Frontal cortex (tissue), 4 donors: ENCODE results near the gene RHO. TPM values are rescaled to one million over a fixed set of nuclear protein-coding genes. Genes with fewer than 3 reads are reported as not detected.

Source experiments
- DNase-seq, 2 donors: peaks; one replicate each; pipeline ENCODE4 v3.0.0; 2012; ENCODE audit warnings: low spot score in 2 of 2
- FAIRE-seq: peaks from 2 replicates; lab custom pipeline; 2012; peaks lifted over from hg19 to GRCh38; lab: Jason Lieb, UNC
- total RNA-seq: library from RNA; depleted of rRNA; stranded (reverse); fragments of >200 nt; gene quantifications from one replicate; pipeline ENCODE4 v1.2.3, GENCODE V29; 2014
- donor health status: control.
- donor health status: control.
- donor health status: control.

Gene RHO
- total RNA-seq, 1 donor from 2014 or later = not detected

DNA sequence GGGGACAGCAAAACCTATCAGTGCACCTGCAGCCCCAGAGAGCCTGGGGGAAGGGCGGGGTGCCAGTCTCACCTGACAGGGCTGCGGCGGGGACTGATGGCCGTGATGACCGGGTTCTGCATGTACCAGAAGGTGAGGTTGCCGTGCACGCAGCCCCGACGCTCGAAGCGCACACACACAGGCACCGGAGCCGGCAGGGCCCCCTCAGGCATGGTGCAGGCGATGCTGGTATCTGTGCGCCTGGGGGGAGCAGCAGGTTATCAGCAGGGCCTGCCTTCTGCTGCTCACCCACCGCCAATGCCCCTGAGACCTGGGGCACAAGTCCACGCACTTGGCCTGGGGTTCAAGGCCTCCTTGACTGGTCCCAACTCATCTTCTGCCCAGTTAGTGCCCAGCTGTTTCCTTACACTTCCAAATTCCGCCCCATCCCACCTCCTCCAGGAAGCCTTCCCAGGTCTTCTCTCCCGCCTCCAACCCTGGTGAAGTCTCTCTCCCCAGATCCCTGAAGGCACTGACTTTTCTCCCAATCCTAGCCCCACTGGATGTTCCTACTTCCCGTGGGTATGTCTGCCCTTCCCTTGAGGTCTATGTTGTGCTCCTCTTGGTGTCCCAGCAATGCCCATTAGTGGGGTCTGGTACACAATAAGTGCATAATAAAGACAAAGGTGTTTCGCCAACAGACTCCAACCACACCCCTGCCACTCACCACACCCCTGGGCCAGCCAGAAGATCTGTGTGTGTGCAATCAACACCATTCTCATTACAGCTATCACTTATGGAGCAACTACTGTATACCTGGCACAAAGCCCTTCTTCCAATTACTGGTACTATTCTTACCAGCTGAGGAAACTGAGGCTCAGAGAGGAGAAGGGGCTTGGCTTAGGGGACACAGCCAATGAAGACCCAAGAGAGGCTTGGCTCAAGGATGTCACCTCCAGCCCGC is 43.4 kb downstream of the RHO start:
- DNase-seq = no peak
- no peak for FAIRE-seq

DNA sequence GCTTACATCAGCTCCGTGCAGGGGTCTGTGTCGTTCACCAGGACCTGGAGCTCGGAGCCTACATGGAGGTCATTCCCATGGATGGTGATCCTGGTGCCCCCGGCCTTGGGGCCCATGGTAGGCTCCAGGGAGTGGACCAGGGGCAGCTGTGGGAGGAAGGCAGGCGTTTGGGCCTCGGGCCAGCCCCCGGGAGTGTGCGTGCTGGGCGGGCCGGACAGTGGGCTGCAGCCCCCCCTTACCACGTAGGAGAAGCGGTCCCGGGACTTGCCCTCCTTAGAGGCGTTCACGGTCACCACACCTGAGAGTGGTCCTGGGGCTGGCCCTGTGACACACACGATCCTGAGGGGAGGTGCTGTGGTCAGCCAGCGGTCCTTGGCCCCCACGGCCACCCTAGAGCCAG is 44.2 kb downstream of the RHO start:
- DNase-seq = no peak
- FAIRE-seq = no peak

DNA sequence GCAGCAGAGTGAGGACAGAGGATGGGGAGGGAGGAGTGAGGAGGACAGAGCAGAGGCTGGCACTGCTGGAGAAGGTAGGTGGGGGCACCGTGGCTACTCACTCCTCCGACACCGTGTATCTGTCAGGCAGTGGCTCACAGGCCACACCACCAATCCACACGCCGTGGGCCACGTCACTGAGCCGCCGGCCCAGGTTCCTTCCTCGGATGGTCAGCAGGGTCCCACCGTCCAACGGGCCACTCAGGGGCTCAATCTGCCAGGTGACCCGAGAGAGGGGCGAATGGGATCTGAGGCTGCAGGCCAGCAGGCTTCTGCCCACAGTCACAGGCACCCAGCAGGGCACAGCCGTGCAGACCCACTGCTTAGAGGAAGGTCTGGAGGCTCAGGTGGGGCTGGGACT is 45.1 kb downstream of the RHO start:
- DNase-seq (no peak), FAIRE-seq (no peak)

- FAIRE-seq (no peak), DNase-seq (no peak)
Measured at GRCh38 chr3:129574206-129574605, 45.8 kb downstream of the RHO start.

DNA sequence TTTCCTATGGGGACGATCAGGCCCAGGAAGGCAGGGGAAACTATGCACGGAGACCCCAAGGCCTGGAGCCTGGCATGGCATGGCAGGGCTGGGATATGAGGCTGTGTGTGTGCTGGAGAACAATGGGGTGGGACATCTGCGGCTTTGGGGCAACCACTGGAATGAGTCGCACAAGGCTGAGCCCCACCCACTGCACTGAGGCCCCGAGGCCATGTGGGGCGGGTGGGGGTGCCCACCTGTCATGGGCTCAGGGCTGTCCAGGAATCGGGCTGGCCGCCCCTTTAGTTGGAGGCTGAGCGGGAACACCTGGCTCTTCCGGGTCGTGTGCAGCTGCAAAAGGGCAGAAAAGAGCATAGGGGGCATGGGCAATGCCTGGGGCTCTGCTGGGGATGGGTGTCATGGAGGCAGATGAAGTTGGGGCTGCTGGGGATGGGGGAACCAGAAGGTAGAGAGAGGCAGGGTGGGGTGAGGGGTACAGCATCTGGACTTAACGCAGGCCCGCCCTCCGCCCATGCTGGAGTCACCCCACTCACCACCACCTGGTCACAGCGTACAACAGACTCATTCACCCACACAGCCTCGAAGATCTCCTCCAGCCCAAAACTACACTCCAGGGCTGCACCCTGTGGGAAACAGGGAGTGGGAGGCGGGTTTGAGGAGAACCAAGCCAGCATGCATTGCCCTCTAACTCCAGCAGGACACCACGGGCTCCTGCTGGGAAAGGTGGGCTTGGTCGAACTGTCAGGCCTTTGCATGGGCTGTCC is 47.0 kb downstream of the RHO start:
- no peak for FAIRE-seq
- DNase-seq = no peak

- DNase-seq (no peak), FAIRE-seq (no peak)
Measured at GRCh38 chr3:129575997-129576384, 47.6 kb downstream of the RHO start.

GRCh38 chr3:129576514-129577352 is 48.3 kb downstream of the RHO start:
- DNase-seq = no peak
- no peak for FAIRE-seq

GRCh38 chr3:129577366-129577765 is 48.9 kb downstream of the RHO start:
- no peak for DNase-seq
- FAIRE-seq = no peak

- no peak for FAIRE-seq
Measured at GRCh38 chr3:129577925-129578786, 49.7 kb downstream of the RHO start.

DNA sequence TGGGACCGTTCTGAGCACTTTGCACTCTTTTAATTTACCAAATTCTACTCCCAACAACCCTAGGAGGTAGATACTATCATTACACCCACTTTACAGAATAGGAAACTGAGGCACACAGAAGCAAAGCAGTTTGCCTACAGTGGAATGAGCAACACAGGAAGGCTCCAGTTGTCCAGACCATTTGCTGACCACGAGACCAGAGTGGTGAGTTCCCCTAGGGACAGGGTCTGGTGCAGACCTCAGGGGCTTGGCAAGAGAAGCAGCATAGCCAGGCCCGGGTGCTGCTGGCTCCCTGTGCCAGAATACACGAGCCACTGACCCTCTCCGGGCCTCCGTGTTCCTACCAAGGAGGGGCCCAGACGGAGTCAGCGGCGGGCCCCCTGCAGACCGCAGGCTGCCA is 51.6 kb downstream of the RHO start:
- FAIRE-seq (no peak), DNase-seq (no peak)

More at GRCh38 chr3:129577925-129578786, 49.7 kb downstream of the RHO start:
- no peak for DNase-seq

DNA sequence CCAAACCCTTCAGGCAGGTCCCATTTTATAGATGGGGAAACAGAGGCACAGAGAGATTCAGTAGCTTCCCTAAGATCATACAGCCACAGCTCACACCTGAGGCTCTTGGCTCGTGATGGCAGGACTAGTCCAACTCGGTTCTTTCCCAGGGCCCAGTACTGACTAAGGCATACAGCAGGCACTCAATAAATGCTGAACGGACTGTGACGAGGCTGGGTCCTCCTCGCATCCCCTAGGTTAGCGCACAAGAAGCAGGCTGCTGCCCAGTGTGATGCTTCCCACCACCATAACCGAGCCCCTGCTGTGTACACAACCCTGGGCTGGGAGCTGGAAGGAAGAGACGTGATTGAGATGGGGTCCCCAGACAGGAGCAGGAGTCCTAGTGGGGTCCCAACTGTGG is 53.2 kb downstream of the RHO start:
- DNase-seq (no peak), FAIRE-seq (no peak)

GRCh38 chr3:129582799-129583198 is 54.4 kb downstream of the RHO start:
- FAIRE-seq (no peak), DNase-seq (no peak)

DNA sequence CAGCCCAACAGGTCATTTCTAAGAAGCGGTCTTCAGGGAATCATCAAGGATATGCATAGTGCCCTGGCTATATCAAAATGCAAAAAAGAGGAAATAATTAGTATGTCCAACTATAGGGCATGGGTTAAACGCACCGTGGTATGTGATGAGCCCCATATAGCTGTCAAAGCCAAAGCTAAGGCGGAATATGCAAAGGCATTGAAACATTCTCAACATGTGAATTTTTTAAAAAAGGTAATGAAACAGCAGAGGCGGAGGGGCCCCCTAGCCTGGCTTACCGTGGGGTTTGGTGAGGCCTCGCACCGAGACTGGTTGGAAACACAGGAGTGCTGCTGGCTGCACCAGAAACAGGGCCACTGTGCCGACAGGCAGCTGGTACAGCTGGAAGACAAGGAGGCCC is 54.9 kb downstream of the RHO start:
- FAIRE-seq (no peak), DNase-seq (no peak)

DNA sequence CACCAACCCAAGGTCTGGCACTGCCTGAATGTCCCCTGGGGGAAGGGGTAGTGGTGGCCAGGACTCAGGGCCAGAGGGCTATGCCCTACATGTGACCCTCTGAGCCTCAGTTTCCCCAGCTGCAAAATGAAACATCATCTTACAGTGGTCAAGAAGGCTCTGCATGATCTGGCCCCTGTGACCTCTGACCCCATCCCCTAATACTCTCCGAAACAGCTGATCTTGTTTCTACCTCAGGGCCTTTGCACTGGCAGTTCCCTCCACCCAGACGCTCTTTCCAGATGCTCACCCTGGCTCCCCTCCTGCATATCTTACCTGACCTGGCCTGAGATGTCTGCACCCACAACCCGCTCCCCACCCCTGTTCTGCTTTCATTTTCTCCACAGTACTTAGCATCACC is 56.2 kb downstream of the RHO start:
- FAIRE-seq (no peak), DNase-seq (no peak)

Other genes with a start within 250 kb of the RHO start
- gene HMCES, start 249.8 kb upstream of the RHO start, total RNA-seq = 21.6 TPM
- gene EFCAB12, start 100.0 kb upstream of the RHO start, total RNA-seq = 0.41 TPM
- gene MBD4, start 88.7 kb upstream of the RHO start, total RNA-seq = 24.5 TPM
- gene IFT122, start 88.4 kb upstream of the RHO start, total RNA-seq = 30.2 TPM
- gene H1-8, start 14.5 kb downstream of the RHO start, total RNA-seq = not detected
- 16.7 TPM for gene PLXND1, start 78.0 kb downstream of the RHO start, total RNA-seq